GM10248 (cell line): ENCODE data around the gene PBRM1.

ENCODE experiments used
- CTCF ChIA-PET: fragments of 300-600 bp; sonication (Branson Sonifier 250); formaldehyde crosslinking; extraction: SDS; loops from one replicate; lab custom pipeline; 2021; ENCODE audit warnings: antibody characterized with exemption; lab: Yijun Ruan, JAX
- POLR2A ChIA-PET: fragments of 350-650 bp; sonication (Branson Sonifier 250); formaldehyde crosslinking; extraction: SDS; loops from one replicate; lab custom pipeline; 2020; ENCODE audit warnings: antibody characterized with exemption; lab: Yijun Ruan, JAX
- DNase-seq: peaks from one replicate; pipeline ENCODE4 v3.0.0; 2012; ENCODE audit errors: extremely low spot score
- CTCF ChIP-seq: IDR thresholded peaks from 2 replicates; pipeline ENCODE4 v1.5.1; 2012; ENCODE audit warnings: mild to moderate bottlenecking, low read depth; ENCODE audit errors: extremely low read depth, missing control alignments, control extremely low read depth

Gene PBRM1

GRCh38 chr3:52521881-52522650 is 163.6 kb downstream of the PBRM1 start:
- POLR2A ChIA-PET = no interaction called here
- CTCF ChIA-PET = no interaction called here
- no peak for TF ChIP-seq CTCF
- DNase-seq = no peak

GRCh38 chr3:52521488-52521824 is 164.3 kb downstream of the PBRM1 start:
- DNase-seq = no peak
- POLR2A ChIA-PET = no interaction called here
- TF ChIP-seq CTCF = no peak
- CTCF ChIA-PET = interaction anchor here (0.8 kb wide), 1 partner anchor 9 kb away, joined by 3 read pairs; no protein-coding TSS in a partner anchor

- TF ChIP-seq CTCF = no peak
- no peak for DNase-seq
- ChIA-PET POLR2A (no interaction called here), CTCF (interaction anchor here (0.8 kb wide), 1 partner anchor 9 kb away, joined by 3 read pairs; no protein-coding TSS in a partner anchor)
Measured at GRCh38 chr3:52520716-52521487, 164.8 kb downstream of the PBRM1 start.

- no peak for DNase-seq
- ChIA-PET POLR2A (no interaction called here), CTCF (no interaction called here)
- TF ChIP-seq CTCF = no peak
Measured at GRCh38 chr3:52520141-52520667, 165.5 kb downstream of the PBRM1 start.

- POLR2A ChIA-PET = no interaction called here
- no peak for TF ChIP-seq CTCF
- no peak for DNase-seq
- CTCF ChIA-PET = no interaction called here
Measured at GRCh38 chr3:52519445-52520140, 166.1 kb downstream of the PBRM1 start.

GRCh38 chr3:52518723-52519444 is 166.8 kb downstream of the PBRM1 start:
- DNase-seq = no peak
- no peak for TF ChIP-seq CTCF
- ChIA-PET CTCF (no interaction called here), POLR2A (no interaction called here)
